Endothelial cell of umbilical vein (primary cell): ENCODE data around the gene NCBP1.

Source experiments
- MAX ChIP-seq: IDR thresholded peaks from 2 replicates; pipeline ENCODE4 v1.6.1; 2011; ENCODE audit not compliant: insufficient read depth, insufficient read length
- POLR2A ChIP-seq: IDR thresholded peaks from 2 replicates; pipeline ENCODE4 v1.6.1; 2012; ENCODE audit warnings: low read depth, mild to moderate bottlenecking, control low read depth, low read length
- TF ChIP-seq, protein P1 (sequence below), 2 donors: IDR thresholded peaks; 1 replicate in 1 of 2; 2 replicates in 1 of 2; pipeline ENCODE4 v1.5.1; 2011; ENCODE audit warnings: low read length in 2 of 2, mild to moderate bottlenecking in 2 of 2, moderate library complexity in 2 of 2, control low read depth in 1 of 2, inconsistent platforms in 1 of 2, low read depth in 1 of 2; ENCODE audit not compliant: insufficient read depth in 1 of 2; ENCODE audit errors: extremely low read depth in 1 of 2

DNA sequence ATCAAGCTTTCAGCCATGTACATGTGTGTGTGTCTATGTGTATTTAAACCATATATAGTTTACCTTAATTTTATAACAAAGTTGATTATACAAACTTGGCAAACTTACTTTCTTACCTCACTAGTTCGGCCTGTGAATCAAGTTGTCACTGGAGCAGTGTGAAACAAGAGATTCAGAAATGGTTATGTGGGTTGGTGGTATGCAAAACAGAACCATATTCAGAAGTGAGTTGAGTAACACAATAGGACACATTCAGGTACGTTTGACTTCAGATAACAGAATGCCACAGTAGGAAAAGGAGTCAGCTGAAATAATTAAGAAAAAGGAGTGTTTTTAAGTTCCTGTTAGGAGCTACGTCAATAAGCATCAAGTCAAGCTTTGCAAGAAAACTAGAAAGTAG lies 42.0 kb downstream of the NCBP1 start:
- TF ChIP-seq POLR2A (no peak), MAX (no peak)
- TF ChIP-seq, protein P1, sequence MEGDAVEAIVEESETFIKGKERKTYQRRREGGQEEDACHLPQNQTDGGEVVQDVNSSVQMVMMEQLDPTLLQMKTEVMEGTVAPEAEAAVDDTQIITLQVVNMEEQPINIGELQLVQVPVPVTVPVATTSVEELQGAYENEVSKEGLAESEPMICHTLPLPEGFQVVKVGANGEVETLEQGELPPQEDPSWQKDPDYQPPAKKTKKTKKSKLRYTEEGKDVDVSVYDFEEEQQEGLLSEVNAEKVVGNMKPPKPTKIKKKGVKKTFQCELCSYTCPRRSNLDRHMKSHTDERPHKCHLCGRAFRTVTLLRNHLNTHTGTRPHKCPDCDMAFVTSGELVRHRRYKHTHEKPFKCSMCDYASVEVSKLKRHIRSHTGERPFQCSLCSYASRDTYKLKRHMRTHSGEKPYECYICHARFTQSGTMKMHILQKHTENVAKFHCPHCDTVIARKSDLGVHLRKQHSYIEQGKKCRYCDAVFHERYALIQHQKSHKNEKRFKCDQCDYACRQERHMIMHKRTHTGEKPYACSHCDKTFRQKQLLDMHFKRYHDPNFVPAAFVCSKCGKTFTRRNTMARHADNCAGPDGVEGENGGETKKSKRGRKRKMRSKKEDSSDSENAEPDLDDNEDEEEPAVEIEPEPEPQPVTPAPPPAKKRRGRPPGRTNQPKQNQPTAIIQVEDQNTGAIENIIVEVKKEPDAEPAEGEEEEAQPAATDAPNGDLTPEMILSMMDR (IDR thresholded peaks at IDR 0.05; ENCODE audit: extremely low read depth in 1 of 2, insufficient read depth in 1 of 2, low read depth in 1 of 2, low read length in 2 of 2) = no peak
